Ovary (tissue), 3 donors: ENCODE data around the gene GBE1.

ENCODE experiments used
- CTCF ChIP-seq, 3 donors: fragments of 450-650 bp in 2 of 3; fragments of 200-600 bp in 1 of 3; IDR thresholded peaks; one replicate each; pipeline versions ENCODE4 v1.5.1 to v1.8.0; 2016 to 2022; ENCODE audit warnings: antibody characterized with exemption in 3 of 3, mild to moderate bottlenecking in 1 of 3
- POLR2A ChIP-seq: fragments of 450-650 bp; IDR thresholded peaks from one replicate; pipeline ENCODE4 v1.6.1; 2017; ENCODE audit warnings: antibody characterized with exemption, mild to moderate bottlenecking, moderate library complexity
- donor health status: DM: no; HTN: no; CAD: no.

DNA sequence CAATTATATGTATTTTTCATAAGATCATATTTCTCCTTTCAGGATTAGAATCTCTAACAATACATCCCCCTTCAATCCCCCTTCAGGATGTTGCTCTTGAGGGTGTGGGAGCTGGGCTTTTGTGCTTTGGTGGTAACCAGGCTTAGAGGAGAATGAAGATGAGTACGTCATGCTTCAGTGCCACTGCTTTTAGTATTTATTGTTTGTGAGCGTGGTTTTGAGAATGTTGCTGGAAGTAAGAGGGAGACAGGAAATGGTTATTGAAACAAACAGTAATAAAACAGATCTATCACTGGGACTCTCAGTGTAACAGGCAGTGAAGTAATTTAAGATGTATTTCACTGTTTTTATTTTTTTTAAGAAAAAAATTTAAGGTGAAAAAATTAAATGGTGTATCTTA, 35.3 kb downstream of the GBE1 start:
- TF ChIP-seq CTCF (IDR thresholded peaks at IDR 0.05), result no peak
- TF ChIP-seq POLR2A, result no peak
